ENCODE measurements around the gene CPD.

GRCh38 chr17:30339086-30339485, 39.6 kb upstream of the CPD start:
- TF ChIP-seq, protein P1, sequence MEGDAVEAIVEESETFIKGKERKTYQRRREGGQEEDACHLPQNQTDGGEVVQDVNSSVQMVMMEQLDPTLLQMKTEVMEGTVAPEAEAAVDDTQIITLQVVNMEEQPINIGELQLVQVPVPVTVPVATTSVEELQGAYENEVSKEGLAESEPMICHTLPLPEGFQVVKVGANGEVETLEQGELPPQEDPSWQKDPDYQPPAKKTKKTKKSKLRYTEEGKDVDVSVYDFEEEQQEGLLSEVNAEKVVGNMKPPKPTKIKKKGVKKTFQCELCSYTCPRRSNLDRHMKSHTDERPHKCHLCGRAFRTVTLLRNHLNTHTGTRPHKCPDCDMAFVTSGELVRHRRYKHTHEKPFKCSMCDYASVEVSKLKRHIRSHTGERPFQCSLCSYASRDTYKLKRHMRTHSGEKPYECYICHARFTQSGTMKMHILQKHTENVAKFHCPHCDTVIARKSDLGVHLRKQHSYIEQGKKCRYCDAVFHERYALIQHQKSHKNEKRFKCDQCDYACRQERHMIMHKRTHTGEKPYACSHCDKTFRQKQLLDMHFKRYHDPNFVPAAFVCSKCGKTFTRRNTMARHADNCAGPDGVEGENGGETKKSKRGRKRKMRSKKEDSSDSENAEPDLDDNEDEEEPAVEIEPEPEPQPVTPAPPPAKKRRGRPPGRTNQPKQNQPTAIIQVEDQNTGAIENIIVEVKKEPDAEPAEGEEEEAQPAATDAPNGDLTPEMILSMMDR (optimal IDR thresholded peaks at IDR 0.05 in 1 of 3, IDR thresholded peaks at IDR 0.05 in 1 of 3, conservative IDR thresholded peaks at IDR 0.05 in 1 of 3; ENCODE audit: extremely low read depth in 1 of 3, insufficient read depth in 2 of 3, low read length in 3 of 3), result no peak
- no peak for TF ChIP-seq EZH2 (IDR thresholded peaks at IDR 0.05; ENCODE audit: low read length)

Data from keratinocyte (primary cell).